NCI-H446 (cell line): ENCODE results near the gene TRIP13.
"Not testable (repeated sequence)": the region's sequence is repeated elsewhere in the genome, so short reads cannot be mapped to it uniquely, and the experiment has no call there.

ENCODE experiments used
- DNase-seq, 2 experiments: peaks; one replicate each; lab custom pipeline; 2025; lab: John Stamatoyannopoulos, UW

TRIP13 gene

DNA sequence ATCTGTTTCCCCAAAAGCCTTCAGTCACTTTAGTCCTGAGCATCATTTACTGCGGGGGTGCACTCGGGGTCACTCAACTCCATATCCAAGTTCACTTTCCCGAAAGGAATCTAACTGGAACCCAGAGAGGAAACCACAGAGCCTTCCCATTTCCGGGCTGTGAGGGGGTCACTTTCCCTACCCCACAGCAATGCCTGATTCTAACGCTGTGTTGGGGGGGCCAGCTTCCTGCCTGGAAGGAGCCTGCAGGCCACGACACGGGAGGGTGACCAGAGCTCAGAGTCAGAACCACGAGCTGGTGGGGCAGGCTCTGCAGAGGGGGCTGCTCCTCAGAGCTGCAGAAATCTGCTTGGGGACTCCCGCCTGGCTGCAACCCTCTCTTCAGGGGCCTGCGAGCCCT, 20.4 kb upstream of the TRIP13 start:
- no peak for DNase-seq

DNA sequence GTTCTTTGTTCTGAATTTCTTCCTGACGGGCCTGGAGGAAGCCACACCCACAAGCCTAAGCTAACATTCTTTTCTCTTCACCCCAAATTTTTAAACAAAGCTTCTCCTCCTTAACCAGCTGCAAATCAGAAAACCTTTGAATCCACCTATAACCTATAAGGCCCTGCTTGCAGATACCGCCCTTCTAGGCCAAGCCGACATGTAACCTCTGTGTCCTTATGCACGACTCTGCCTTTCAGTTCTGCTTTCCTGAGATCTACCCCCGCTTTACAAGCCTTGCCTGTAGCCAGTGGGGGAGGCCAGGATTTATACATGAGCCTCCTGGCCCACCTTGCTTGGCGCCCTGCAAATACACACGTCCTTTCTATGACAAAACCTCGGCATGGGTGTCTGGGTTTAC, 19.4 kb upstream of the TRIP13 start:
- no peak for DNase-seq

DNA sequence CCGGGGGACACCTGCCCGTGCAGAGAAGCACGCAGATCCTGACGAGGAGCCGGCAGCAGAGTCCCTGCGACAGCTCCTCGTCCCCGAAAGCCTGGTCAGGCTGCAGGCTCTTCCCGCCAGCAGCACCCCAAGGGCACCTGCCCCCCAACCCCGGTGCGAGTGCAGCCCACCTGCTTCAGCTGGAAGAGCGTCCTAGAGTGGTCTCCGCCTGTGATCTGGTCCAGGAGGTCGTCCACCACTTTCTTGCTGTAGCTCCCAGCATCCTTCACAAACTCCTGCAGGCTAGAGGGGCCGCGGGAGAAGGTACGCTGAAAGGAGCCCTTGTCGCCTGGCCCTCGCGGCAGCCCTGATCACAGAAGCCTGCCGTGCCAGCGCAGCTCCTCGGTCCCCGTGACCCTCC, 16.8 kb upstream of the TRIP13 start:
- DNase-seq: no peak

DNA sequence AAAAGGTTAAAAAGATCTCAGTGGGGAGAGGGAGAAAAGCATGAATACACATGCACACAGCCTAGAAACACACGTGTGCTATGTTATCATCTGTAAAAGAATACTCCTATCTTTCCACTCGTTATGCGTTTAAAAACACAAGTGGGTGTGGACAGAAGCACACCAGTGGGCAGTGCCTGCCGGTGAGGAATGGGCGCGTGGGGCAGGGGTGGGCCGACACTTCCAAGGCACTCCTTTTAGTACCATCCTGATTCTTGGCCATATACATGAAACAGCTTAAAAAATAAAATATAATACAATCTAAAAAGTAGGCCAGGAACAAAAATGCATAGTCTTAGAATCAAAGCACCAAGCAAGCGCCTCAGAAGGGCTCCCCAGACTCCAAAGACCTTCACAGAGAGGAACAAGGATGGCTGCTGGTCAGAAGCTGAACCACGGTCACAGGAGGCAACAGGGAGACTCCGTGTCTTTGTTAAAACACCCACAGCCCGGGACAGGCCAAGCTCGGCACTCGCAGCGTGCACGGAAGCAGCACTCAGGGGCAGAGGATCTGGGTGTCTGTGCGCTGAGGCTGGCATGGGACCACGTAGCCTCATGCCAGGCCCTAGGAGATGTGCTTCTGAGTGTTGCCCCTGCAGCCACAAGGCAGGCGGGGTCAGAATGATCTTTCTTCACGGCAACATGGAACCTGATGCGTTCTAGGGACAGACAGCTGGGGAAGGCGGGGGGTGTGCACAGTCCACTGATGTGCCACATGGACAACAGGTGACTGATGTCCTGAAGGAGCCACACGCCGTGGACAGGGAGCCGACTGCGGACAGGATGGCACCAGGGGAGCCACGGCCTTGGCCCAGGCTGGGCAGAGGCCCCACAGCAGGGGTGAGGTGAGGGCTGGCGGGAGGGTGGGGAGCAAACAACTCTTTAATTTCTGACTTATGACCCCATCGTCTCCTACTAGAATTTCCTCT, 16.0 kb upstream of the TRIP13 start:
- DNase-seq: no peak

DNA sequence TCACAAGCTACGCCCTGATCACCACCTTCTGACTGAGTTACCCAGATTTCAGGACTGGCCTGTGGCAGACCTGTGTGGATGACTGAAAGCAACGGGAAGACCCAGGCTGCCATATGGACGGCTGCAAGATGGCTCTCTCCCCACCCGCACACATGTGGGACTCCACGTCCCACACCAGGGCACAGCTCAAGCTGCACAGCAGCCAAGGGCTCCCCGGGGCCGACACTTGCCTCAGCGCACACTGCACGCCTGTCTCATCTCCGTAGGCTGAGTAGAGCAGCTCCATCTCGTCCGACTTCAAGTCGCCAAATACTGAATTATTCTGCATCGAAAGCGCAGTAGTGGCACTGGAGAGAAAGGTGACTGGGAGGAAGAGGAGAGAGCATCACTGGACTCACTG, 14.6 kb upstream of the TRIP13 start:
- DNase-seq: no peak

DNA sequence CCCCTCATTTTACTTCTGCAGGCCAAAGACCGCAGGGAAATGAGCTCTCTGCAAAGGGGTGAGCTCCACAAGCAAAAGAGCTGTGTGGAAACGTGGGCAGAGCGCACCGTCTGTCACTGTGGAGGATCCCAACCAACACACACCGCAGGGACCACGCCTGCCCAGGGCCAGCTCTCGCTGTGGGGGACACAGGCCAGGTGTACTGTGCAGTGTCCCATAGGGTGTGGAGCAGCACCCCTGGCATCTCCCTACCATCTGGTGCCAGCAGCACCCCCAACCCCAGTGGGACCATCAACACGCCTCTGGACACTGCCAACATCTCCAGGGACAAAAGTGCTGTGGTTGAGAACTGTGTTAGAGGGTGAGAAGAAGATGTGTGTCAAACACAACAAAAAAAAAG, 14.0 kb upstream of the TRIP13 start:
- DNase-seq: not testable (repeated sequence)

DNA sequence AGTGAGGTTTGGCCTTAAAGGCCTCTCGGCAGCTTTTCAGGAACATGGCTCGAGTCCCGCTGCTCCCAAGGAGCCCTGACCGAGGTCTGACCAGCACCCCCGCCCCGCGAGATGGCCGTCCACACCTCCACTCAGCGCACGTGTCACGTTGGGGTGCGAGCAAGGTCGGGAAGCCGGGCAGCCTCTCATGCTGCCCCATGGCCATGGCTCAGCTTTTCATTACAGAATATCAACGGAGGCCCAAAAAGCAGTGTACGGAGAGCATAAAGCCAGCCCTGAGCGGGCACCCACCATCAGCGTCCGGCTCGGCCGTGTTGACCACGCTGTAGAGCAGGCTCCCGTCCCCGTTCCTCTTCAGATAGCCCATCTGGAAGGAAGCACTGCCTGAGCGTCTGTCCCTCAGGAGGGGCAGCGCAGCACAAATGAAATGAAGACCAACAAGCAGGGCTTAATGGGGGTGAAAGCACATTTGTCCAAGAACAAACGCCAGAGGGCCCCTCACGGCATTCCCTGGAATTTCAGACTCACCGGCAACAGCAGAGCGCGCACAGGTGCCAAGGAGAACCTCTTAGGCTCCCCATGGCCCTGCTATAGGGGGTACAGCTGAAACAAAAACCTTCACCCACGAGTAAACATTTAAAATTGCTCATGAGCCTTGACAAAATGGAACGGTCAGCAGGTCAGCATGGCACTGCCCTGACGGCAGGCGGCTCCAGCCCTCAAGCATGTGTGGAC, 11.7 kb upstream of the TRIP13 start:
- no peak for DNase-seq

DNA sequence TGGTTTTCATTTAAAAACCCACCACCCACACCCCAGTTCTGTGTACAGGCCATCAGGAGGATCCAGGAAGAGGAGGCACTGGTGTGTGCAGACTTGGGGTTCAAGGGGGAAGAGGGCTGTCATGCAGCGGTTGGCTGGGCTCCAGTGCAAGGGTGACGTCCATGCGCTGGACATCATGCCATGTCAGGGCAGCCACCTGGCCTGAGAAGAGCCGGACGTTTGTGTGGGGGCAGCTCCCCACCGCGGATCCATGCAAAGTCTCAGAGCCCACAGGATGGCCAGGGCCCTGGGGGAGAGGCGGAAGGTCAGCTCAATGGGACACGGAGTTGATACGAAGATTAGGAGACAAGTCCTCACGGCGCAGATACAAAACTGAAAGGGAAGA, 11.1 kb upstream of the TRIP13 start:
- no peak for DNase-seq

DNA sequence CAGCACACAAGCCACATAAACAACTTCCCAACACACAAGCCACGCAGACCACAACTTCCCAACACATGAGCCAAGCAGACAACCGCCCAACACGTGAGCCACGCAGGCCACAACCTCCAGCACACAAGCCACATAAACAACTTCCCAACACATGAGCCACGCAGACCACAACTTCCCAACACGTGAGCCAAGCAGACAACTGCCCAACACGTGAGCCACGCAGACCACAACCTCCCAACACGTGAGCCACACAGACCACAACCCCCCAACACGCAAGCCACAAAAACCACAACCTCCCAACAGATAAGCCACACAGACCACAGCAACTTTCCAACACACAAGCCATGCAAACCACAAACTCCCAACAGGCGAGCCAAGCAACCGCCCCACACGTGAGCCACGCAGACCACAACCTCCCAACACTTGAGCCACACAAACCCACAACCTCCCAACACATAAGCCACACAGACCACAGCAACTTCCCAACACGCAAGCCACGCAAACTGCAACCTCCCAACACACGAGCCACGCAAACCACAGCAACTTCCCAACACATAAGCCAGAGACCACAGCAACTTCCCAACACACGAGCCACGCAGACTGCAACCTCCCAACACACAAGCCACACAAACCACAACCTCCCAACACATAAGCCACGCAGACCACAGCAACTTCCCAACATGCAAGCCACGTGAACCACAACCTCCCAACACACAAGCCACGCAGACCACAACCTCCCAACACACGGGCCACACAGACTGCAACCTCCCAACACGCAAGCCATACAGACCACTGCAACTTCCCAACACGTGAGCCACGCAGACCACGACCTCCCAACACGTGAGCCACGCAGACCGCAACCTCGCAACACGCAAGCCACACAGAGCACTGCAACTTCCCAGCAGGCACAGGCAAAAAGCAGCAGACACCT, 10.2 kb upstream of the TRIP13 start:
- DNase-seq: no peak

DNA sequence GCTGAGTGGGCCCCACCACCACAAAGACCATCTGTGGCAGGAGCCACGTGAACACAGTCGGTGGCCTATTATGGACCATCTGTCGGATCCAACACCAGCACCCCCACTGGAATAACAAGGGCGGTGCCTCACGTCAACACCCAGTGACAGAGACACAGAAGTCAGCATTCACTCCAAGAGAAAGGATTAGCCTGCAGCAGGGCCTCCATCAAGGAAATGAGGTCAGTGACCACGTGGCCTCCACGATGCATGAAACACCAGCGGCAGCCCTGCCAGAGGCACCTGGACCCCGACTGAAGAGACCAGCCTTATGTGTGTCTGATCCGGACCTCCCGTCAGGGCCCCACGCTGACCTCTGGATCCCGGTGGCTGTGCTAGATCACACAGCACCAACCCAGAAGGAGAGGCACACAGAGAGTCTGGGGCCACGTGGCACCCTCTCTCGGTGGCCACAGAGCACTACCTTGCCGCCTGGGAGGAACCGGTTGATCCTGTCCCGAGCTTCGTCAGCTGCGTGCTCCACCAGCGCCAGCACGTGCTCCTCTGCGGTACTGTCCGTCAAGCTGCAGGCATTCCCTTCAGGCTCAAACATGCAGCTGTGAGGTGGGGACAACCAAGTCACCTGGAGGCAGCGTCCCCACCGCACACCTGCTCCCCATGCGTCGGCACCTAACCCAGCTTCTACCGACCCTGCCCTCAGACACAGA, 9.1 kb upstream of the TRIP13 start:
- DNase-seq: no peak

DNA sequence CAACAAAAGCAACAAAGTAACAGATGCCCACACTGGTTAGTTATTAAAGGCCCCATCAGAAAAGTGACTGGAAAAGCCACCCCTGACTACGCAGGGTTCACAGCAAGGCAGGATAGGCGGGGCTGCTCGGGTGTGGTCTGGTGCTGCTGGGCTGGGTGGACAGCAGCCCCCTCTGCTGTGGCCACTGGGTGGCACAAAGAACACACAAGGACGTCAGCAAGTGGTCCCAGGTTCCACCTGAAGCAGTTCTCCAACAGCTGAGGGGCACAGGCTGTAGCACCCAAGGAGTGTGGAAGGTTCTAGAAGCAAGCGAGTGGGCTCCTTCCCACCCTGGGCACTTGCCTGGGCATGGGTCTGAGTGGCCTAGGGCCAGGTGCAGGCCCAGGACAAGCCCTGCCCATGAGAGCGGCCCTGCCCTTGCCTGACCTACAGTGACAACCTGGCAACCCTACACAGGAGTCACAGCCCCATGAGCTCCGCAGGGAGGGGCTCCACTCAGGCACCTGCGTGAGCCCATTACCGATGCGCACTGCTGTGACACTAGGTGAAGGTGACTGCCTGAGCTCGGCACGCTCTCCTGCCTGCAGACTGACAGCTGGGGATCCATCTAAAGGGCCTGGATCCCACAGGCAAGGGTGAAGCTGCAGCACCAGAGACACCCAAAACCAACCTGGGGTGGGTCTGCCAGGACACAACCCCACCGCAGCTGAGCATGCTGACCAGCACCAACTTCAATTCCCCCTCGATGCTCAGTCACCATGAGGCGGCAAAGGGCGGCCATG, 8.1 kb upstream of the TRIP13 start:
- no peak for DNase-seq

DNA sequence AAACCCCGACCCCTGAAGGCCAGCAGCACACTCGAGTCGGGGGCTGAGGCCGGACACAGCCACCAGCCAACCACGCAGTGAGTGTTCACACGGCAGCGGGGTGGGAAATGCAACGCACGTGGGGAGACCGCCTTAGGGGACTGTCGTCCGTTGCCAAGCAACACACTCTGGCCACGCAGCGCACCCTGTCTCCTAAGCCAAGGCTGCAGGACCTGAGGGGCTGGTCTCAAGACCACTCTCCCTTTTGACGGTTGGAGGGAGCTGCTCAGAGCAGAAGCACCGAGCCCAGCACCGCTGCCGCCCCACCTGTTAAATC, 7.6 kb upstream of the TRIP13 start:
- DNase-seq: no peak

DNA sequence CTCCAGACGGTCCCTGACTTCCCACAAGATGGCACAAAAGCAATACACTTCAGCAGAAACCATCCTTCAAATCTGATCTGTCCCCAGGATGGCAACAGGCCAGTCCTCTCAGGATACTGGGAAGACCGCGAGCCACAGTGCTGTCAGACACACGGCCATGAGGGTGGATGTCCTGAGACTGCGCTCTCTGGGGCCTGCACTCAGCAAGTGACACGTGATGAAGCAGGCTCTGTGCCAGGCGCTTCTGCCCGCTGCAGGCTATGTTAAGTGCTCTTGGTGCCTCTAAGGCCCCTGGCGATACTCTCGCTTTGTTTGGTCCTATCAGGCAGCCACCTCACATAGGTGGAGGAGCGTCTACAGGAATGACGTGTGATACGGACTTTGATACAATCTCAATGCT, 7.2 kb upstream of the TRIP13 start:
- DNase-seq: no peak

DNA sequence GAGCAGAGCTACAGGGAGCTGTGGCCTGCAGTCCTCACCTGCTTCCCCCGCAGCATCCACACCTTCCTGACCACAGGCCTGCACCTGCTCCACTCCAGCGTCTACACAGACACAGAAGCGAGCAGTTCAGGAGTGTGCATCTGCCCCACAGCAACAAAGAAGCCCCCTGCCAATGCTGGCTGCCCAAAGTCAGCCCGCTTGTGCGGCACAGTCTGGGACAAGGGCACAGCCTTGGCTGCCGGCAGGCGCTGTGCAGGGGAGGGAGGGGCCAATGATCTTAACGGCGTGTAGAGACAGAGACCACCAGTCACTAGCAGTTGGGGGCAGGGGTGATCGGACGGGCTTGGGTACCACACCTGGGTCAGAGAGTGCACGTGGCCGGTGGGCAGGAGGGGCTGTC, 6.6 kb upstream of the TRIP13 start:
- no peak for DNase-seq

DNA sequence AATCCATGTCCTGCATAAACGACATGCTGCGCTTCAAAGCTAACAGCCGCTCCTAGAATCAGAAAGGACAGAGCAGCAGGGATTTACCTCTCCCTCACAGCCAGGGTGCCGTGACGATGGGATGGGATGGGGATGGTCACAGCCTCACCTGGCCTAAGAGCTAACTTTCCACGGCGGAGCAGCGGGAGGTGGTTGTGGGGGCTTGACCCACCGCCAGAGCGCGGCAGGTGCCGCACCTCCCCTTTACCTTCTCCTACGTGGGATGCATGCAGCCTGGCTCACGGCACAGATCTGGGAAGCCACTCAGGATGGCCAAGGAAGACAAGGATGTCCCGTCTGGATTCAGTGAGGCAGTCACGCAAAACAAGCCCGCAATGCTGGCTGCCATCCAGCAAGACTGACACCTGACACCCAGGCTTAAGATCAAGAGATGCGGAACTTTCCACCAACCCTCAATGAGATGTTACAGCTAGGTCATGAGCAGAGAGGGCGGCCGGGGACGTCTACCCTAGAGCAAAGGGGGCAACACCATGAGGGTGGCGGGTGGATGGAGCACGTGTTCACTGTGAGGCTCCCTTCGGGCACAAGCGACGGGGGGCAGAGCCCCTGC, 5.9 kb upstream of the TRIP13 start:
- DNase-seq: no peak

DNA sequence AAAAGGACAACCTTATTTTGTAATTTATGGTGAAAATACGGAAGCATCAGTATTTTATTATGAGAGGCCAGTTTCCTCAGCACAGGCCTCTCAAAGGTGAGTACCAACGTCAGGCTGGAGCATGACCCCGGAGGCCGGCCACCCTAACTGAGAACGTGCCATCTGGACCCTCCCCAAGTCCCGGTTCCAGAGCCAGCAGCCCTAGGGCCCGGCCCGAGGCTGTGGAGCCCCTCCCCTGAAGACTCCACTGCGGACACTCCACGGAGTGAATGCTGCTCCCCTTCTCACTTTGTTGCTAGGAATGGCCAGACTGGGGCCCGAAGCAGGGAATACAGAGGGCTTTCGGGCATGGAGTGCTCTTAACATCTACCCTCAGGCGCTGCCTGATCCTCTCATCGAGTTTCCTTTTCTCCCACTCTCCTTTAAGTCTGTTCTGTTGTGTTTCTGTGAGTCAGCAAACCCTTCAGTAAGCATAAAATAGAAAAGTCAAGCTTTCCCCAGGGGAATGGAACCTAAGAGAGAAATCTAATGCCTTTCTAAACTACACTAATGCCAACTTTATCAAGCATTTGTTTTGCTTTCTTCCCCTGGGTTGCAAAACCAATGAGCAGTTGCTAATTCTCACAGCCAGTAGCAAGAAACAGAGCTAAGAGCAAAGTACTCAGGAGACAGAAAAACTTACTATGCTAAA, 4.6 kb upstream of the TRIP13 start:
- DNase-seq: no peak

DNA sequence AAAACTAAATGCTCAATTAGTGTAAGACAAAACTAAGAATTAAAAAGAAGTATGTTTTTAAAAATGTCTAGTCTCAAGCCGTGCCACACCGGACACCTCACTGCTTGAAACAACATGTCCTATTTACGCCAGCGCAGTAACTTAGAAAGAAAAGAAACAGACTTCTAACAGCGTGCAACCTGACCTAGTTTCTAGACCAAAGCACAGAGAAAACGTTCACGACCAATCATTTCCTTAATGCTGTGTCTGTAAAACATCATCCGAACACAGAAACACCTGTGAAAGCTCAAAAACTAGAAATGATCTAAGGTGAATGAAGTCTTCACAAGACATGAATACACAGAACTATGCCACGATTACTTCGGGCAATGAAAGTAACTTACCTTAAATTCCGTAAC, 4.0 kb upstream of the TRIP13 start:
- no peak for DNase-seq

DNA sequence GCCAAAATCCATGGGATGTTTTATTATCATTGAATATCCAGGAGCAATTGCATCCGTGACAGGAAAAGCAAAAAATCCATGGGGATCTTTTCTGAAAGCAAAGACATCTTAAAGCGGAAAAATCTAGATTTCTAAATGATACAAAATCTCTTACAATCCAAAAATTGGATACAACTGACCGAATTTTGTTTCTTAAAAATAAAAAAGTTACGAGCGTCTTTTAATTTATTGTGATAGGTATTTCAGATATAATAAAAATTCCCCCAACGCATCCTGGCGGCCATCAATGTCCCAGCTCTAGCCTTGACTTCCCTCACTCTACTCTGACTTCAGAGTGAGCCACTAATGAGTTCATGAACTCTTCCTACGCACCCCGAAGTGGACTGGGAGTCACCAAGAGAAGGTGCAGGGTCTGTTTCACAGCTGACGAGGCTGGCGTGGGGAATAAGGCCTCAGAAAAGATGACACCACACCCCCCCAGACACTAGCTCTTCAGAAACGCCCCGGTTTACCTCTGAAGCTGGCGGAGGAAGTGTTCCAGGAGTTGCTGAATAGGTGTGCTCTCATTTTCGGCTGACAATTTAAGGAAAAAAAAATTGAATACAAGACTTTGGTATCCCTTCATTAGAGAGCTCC, 3.5 kb upstream of the TRIP13 start:
- DNase-seq: no peak

DNA sequence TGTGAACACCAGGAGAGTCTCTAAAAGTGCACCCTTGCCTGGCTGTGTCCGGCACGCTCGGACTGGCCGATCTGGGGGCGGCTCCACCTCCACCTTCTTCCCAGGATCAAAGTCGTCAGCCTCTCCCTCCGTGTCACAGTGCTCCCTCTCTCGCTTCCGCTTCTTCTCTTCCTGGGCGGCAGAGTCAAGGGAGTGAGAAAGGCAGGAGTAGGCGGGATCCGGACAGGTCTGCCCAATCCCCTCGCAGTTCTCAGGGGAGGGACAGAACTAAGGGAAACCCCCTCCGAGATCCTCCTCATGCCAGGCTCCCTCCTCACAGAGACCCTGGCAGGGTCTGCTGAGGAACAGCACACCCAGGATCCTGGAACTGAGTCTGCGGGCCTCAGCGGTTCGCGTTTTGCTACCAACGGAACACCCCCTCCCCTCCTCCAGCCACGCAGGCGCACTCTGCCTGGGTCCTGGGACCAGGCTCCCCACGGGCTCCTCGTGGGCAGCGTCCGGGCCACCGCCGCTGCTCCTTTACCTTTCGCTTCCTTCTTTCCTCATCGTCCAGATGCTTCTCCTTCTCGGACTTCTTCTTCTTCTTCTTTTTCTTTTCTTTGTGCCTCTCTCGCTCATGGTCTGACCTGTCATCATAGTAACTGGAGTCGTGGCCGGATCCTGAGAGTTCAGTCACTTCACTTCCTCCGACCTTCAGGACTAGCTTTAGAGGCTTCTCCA, 1.4 kb upstream of the TRIP13 start:
- no peak for DNase-seq
